GM23338 (cell line): ENCODE data around the gene CSGALNACT2. TPM values are rescaled to one million over a fixed set of nuclear protein-coding genes. Genes with fewer than 3 reads are reported as not detected.

Source experiments
- ATAC-seq: fragments of 200-7000 bp; cut with Tn5 transposase; 3 replicates; pipeline ENCODE4 v1.9.1; 2020
- DNase-seq: peaks from one replicate; pipeline ENCODE4 v3.0.0-alpha.2; 2015; ENCODE audit warnings: low spot score
- H2AFZ ChIP-seq: fragments of 200-600 bp; sonication (generic); 2 replicates; pipeline ENCODE4 v1.8.0; 2016; ENCODE audit warnings: antibody characterized with exemption, mild to moderate bottlenecking, moderate library complexity
- H3F3A ChIP-seq: fragments of 200-600 bp; sonication (generic); replicated peaks from 2 replicates; pipeline ENCODE4 v1.8.0; 2017; ENCODE audit warnings: antibody characterized with exemption, mixed run types, low read depth
- H3K27ac ChIP-seq: fragments of 200-600 bp; sonication (generic); 2 replicates; pipeline ENCODE4 v1.6.1; 2016; ENCODE audit warnings: low read depth
- H3K27me3 ChIP-seq: fragments of 200-600 bp; sonication (generic); 2 replicates; pipeline ENCODE4 v1.8.0; 2016; ENCODE audit warnings: mild to moderate bottlenecking, mixed run types, moderate library complexity; ENCODE audit not compliant: insufficient read depth
- H3K36me3 ChIP-seq: fragments of 200-600 bp; sonication (generic); 2 replicates; pipeline ENCODE4 v1.8.0; 2016; ENCODE audit warnings: mild to moderate bottlenecking; ENCODE audit not compliant: insufficient read depth
- H3K4me1 ChIP-seq: fragments of 200-600 bp; sonication (generic); 2 replicates; pipeline ENCODE4 v1.8.0; 2016; ENCODE audit warnings: mild to moderate bottlenecking, moderate library complexity; ENCODE audit not compliant: insufficient read depth
- H3K4me2 ChIP-seq: fragments of 200-600 bp; sonication (generic); 2 replicates; pipeline ENCODE4 v1.7.1; 2017; ENCODE audit warnings: mixed run types
- H3K4me3 ChIP-seq: fragments of 200-600 bp; sonication (generic); 2 replicates; pipeline ENCODE4 v1.6.1; 2016; ENCODE audit warnings: mixed run types
- H3K79me2 ChIP-seq: fragments of 200-600 bp; sonication (generic); replicated peaks from 2 replicates; pipeline ENCODE4 v1.8.0; 2017; ENCODE audit warnings: mild to moderate bottlenecking; ENCODE audit not compliant: insufficient read depth
- H3K9me2 ChIP-seq: fragments of 200-600 bp; sonication (generic); 2 replicates; pipeline ENCODE4 v1.8.0; 2017; ENCODE audit not compliant: insufficient read depth
- H4K20me1 ChIP-seq: fragments of 200-600 bp; sonication (generic); replicated peaks from 2 replicates; pipeline ENCODE4 v1.8.0; 2017; ENCODE audit warnings: mild to moderate bottlenecking; ENCODE audit not compliant: insufficient read depth
- H3K27ac Mint-ChIP-seq: 2 replicates; pipeline ENCODE4 v1.8.0; 2020; ENCODE audit warnings: inconsistent platforms, mild to moderate bottlenecking, moderate library complexity, mixed read lengths
- H3K27me3 Mint-ChIP-seq: 3 replicates; pipeline ENCODE4 v1.8.0; 2022; ENCODE audit warnings: low read depth, mild to moderate bottlenecking, moderate library complexity, mixed read lengths, inconsistent platforms; ENCODE audit not compliant: insufficient read depth, poor library complexity
- H3K36me3 Mint-ChIP-seq: 3 replicates; pipeline ENCODE4 v1.8.0; 2021; ENCODE audit warnings: low read depth, mild to moderate bottlenecking, inconsistent platforms, moderate library complexity, mixed read lengths
- H3K4me1 Mint-ChIP-seq: 3 replicates; pipeline ENCODE4 v1.8.0; 2020; ENCODE audit warnings: mild to moderate bottlenecking, inconsistent platforms, mixed read lengths
- H3K4me3 Mint-ChIP-seq: 3 replicates; pipeline ENCODE4 v1.8.0; 2021; ENCODE audit warnings: moderate library complexity, mild to moderate bottlenecking, inconsistent platforms, mixed read lengths
- H3K9me3 Mint-ChIP-seq: 3 replicates; pipeline ENCODE4 v1.8.0; 2020; ENCODE audit warnings: moderate library complexity, mild to moderate bottlenecking, inconsistent platforms, mixed read lengths
- CREB1 ChIP-seq: fragments of 250-450 bp; sonication (Bioruptor Pico); IDR thresholded peaks from 2 replicates; pipeline ENCODE4 v1.5.0; 2020; ENCODE audit warnings: low read depth, mild to moderate bottlenecking, moderate library complexity
- POLR2AphosphoS5 ChIP-seq: IDR thresholded peaks from 2 replicates; pipeline ENCODE4 v1.6.1; 2016; ENCODE audit warnings: antibody characterized with exemption, low read depth
- REST ChIP-seq: IDR thresholded peaks from one replicate; pipeline ENCODE4 v1.6.1; 2018; ENCODE audit warnings: antibody characterized with exemption; ENCODE audit not compliant: unreplicated experiment
- STAT1 ChIP-seq: IDR thresholded peaks from one replicate; pipeline ENCODE4 v1.6.1; 2016; ENCODE audit warnings: antibody characterized with exemption; ENCODE audit not compliant: unreplicated experiment
- ZNF114 ChIP-seq: fragments of 250-450 bp; sonication (Bioruptor Pico); IDR thresholded peaks from 2 replicates; pipeline ENCODE4 v1.5.0; 2020; ENCODE audit warnings: mild to moderate bottlenecking, moderate library complexity
- ZNF331 ChIP-seq: fragments of 250-450 bp; sonication (Bioruptor Pico); IDR thresholded peaks from 2 replicates; pipeline ENCODE4 v1.5.0; 2020; ENCODE audit warnings: low read depth, mild to moderate bottlenecking, moderate library complexity
- polyA plus RNA-seq: library from polyadenylated mRNA; unstranded; fragments of >200 nt; fragmentation: Nextera tagmentation; extraction: Ambion mirVana; gene quantifications from 2 replicates; pipeline ENCODE4 v1.2.1, GENCODE V29; 2016
- total RNA-seq: library from RNA; depleted of rRNA; stranded (reverse); fragments of >200 nt; shearing (Covaris generic); gene quantifications from 2 replicates; pipeline ENCODE4 v1.2.3, GENCODE V29; 2014
- TF ChIP-seq, protein P1 (sequence below), 2 experiments: fragments of 200-600 bp in 1 of 2; sonication (generic) in 1 of 2; conservative IDR thresholded peaks; 2 replicates each; pipeline versions ENCODE4 v1.5.1 to v1.6.1; 2016 to 2017; ENCODE audit warnings: antibody characterized with exemption in 2 of 2, low read depth in 2 of 2, mild to moderate bottlenecking in 2 of 2, moderate library complexity in 1 of 2
- TF ChIP-seq, protein P2 (sequence below): IDR thresholded peaks from 2 replicates; pipeline ENCODE4 v1.6.1; 2016; ENCODE audit warnings: antibody characterized with exemption
- TF ChIP-seq, protein P3 (sequence below): fragments of 250-450 bp; sonication (Bioruptor Pico); IDR thresholded peaks from 2 replicates; pipeline ENCODE4 v1.5.0; 2020; ENCODE audit warnings: mild to moderate bottlenecking, moderate library complexity

The CSGALNACT2 gene
- total and polyA plus RNA-seq, 2 experiments from 2014 or later, result 3.0 to 4.6 TPM

DNA sequence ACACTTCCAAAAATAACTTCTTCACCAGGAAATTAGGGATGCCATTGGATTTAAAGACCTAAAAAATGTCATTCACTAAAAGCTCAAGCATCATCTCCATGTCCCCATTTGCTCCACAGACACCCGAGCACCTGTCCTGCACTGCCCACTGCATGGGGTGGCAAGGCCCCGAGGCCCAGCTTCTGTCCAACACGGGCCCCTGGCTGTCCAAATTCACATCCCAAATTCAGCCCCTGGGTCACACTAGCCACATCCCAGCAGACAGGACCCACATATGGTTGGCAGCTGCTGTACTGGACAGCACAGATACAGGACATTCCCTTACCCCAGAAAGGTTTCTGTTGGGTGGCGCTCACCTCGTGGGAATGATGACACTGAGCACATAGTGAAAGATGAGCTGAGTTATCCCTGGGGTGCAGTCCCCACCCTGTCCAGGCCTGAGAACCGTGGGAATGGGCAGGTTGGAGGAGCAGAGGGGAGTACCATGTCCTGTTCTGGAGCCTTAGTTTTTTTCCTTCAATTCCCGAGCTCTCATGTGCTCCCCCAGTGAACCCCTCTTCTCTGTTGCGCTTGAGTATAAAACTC lies 55.3 kb downstream of the CSGALNACT2 start (continued):
- TF ChIP-seq, protein P1, sequence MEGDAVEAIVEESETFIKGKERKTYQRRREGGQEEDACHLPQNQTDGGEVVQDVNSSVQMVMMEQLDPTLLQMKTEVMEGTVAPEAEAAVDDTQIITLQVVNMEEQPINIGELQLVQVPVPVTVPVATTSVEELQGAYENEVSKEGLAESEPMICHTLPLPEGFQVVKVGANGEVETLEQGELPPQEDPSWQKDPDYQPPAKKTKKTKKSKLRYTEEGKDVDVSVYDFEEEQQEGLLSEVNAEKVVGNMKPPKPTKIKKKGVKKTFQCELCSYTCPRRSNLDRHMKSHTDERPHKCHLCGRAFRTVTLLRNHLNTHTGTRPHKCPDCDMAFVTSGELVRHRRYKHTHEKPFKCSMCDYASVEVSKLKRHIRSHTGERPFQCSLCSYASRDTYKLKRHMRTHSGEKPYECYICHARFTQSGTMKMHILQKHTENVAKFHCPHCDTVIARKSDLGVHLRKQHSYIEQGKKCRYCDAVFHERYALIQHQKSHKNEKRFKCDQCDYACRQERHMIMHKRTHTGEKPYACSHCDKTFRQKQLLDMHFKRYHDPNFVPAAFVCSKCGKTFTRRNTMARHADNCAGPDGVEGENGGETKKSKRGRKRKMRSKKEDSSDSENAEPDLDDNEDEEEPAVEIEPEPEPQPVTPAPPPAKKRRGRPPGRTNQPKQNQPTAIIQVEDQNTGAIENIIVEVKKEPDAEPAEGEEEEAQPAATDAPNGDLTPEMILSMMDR (conservative IDR thresholded peaks at IDR 0.05; ENCODE audit: low read depth in 2 of 2), result no peak
- no peak for TF ChIP-seq POLR2AphosphoS5
- TF ChIP-seq REST, result no peak
- no peak for TF ChIP-seq STAT1
- TF ChIP-seq, protein P2, sequence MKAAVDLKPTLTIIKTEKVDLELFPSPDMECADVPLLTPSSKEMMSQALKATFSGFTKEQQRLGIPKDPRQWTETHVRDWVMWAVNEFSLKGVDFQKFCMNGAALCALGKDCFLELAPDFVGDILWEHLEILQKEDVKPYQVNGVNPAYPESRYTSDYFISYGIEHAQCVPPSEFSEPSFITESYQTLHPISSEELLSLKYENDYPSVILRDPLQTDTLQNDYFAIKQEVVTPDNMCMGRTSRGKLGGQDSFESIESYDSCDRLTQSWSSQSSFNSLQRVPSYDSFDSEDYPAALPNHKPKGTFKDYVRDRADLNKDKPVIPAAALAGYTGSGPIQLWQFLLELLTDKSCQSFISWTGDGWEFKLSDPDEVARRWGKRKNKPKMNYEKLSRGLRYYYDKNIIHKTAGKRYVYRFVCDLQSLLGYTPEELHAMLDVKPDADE, result no peak
- TF ChIP-seq ZNF114 (CRISPR knock-in tag), result no peak

GRCh38 chr10:43194266-43194665 lies 56.0 kb downstream of the CSGALNACT2 start:
- Mint-ChIP-seq H3K36me3 (peaks cover 36% of the 10 kb centered on the region), H3K9me3 (no peaks in the 10 kb centered on the region), H3K4me3 (no peak overlapping the region), H3K27me3 (peaks cover 18% of the 10 kb centered on the region), H3K4me1 (peaks cover 5% of the 10 kb centered on the region; the same call in 2 of the 3 replicates), H3K27ac (peak overlapping the region; percentile 75; the same call in 1 of the 2 replicates)
- Histone ChIP-seq H3K36me3 (no peaks in the 10 kb centered on the region; the same call in 1 of the 2 replicates), H3K9me2 (no peaks in the 10 kb centered on the region), H3K4me2 (no peak overlapping the region), H3K4me1 (no peaks in the 10 kb centered on the region), H3K4me3 (no peak overlapping the region), H3K79me2 (no peaks in the 10 kb centered on the region), H2AFZ (no peak overlapping the region), H3K27ac (no peak overlapping the region), H4K20me1 (peaks cover 3% of the 10 kb centered on the region; the same call in 1 of the 2 replicates), H3K27me3 (no peaks in the 10 kb centered on the region), H3F3A (no peaks in the 10 kb centered on the region)
- DNase-seq (no peak), ATAC-seq (peak; percentile 13; the same call in 1 of the 3 replicates)
- TF ChIP-seq, protein P1 (conservative IDR thresholded peaks at IDR 0.05; ENCODE audit: low read depth in 2 of 2), result no peak
- TF ChIP-seq, protein P3, sequence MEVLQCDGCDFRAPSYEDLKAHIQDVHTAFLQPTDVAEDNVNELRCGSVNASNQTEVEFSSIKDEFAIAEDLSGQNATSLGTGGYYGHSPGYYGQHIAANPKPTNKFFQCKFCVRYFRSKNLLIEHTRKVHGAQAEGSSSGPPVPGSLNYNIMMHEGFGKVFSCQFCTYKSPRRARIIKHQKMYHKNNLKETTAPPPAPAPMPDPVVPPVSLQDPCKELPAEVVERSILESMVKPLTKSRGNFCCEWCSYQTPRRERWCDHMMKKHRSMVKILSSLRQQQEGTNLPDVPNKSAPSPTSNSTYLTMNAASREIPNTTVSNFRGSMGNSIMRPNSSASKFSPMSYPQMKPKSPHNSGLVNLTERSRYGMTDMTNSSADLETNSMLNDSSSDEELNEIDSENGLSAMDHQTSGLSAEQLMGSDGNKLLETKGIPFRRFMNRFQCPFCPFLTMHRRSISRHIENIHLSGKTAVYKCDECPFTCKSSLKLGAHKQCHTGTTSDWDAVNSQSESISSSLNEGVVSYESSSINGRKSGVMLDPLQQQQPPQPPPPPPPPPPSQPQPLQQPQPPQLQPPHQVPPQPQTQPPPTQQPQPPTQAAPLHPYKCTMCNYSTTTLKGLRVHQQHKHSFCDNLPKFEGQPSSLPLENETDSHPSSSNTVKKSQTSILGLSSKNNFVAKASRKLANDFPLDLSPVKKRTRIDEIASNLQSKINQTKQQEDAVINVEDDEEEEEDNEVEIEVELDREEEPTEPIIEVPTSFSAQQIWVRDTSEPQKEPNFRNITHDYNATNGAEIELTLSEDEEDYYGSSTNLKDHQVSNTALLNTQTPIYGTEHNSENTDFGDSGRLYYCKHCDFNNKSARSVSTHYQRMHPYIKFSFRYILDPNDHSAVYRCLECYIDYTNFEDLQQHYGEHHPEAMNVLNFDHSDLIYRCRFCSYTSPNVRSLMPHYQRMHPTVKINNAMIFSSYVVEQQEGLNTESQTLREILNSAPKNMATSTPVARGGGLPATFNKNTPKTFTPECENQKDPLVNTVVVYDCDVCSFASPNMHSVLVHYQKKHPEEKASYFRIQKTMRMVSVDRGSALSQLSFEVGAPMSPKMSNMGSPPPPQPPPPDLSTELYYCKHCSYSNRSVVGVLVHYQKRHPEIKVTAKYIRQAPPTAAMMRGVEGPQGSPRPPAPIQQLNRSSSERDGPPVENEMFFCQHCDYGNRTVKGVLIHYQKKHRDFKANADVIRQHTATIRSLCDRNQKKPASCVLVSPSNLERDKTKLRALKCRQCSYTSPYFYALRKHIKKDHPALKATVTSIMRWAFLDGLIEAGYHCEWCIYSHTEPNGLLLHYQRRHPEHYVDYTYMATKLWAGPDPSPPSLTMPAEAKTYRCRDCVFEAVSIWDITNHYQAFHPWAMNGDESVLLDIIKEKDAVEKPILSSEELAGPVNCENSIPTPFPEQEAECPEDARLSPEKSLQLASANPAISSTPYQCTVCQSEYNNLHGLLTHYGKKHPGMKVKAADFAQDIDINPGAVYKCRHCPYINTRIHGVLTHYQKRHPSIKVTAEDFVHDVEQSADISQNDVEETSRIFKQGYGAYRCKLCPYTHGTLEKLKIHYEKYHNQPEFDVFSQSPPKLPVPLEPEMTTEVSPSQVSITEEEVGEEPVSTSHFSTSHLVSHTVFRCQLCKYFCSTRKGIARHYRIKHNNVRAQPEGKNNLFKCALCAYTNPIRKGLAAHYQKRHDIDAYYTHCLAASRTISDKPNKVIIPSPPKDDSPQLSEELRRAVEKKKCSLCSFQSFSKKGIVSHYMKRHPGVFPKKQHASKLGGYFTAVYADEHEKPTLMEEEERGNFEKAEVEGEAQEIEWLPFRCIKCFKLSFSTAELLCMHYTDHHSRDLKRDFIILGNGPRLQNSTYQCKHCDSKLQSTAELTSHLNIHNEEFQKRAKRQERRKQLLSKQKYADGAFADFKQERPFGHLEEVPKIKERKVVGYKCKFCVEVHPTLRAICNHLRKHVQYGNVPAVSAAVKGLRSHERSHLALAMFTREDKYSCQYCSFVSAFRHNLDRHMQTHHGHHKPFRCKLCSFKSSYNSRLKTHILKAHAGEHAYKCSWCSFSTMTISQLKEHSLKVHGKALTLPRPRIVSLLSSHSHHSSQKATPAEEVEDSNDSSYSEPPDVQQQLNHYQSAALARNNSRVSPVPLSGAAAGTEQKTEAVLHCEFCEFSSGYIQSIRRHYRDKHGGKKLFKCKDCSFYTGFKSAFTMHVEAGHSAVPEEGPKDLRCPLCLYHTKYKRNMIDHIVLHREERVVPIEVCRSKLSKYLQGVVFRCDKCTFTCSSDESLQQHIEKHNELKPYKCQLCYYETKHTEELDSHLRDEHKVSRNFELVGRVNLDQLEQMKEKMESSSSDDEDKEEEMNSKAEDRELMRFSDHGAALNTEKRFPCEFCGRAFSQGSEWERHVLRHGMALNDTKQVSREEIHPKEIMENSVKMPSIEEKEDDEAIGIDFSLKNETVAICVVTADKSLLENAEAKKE (CRISPR knock-in tag), result no peak
- TF ChIP-seq CREB1 (CRISPR knock-in tag), result no peak
- TF ChIP-seq ZNF331 (CRISPR knock-in tag), result no peak
- TF ChIP-seq POLR2AphosphoS5, result no peak
- TF ChIP-seq ZNF114 (CRISPR knock-in tag), result no peak
